HG02870 (cell line): Measurements from ENCODE around the gene COP1.

Source experiments
- ATAC-seq: cut with Tn5 transposase; IDR thresholded peaks from one replicate; pipeline ENCODE4 v1.9.1; 2021; ENCODE audit warnings: mild to moderate bottlenecking, moderate library complexity; ENCODE audit not compliant: unreplicated experiment

The COP1 gene

GRCh38 chr1:175904808-175905207 is 302.3 kb downstream of the COP1 start:
- no peak for ATAC-seq

- ATAC-seq: no peak
These were observed 304.8 kb downstream of the COP1 start for GRCh38 chr1:175902281-175902680.

- ATAC-seq: no peak
These were observed 305.8 kb downstream of the COP1 start for GRCh38 chr1:175901076-175901836.

GRCh38 chr1:175900171-175900570 is 306.9 kb downstream of the COP1 start:
- no peak for ATAC-seq

GRCh38 chr1:175895966-175896365 is 311.1 kb downstream of the COP1 start:
- no peak for ATAC-seq
